DOHH2 (cell line): ENCODE data around the gene IPO8.

ENCODE experiments used
- H3F3A ChIP-seq: fragments of 200-600 bp; sonication (generic), shearing (Covaris generic); 2 replicates; pipeline ENCODE4 v1.6.0; 2016; ENCODE audit warnings: antibody characterized with exemption, mild to moderate bottlenecking; ENCODE audit not compliant: control insufficient read depth, insufficient read depth
- H3K27ac ChIP-seq: fragments of 200-600 bp; sonication (generic); 2 replicates; pipeline ENCODE4 v1.5.1; 2014; ENCODE audit warnings: low read depth, mild to moderate bottlenecking, low read length, moderate library complexity
- H3K27me3 ChIP-seq: fragments of 200-600 bp; sonication (generic); 2 replicates; pipeline ENCODE4 v1.6.1; 2014; ENCODE audit warnings: mild to moderate bottlenecking, low read length, mixed read lengths; ENCODE audit not compliant: control insufficient read depth
- H3K36me3 ChIP-seq: fragments of 200-600 bp; sonication (generic); 2 replicates; pipeline ENCODE4 v1.6.1; 2014; ENCODE audit warnings: mild to moderate bottlenecking, low read length, moderate library complexity, mixed read lengths; ENCODE audit not compliant: control insufficient read depth
- H3K4me1 ChIP-seq: fragments of 200-600 bp; sonication (generic); 2 replicates; pipeline ENCODE4 v1.6.1; 2014; ENCODE audit warnings: mild to moderate bottlenecking, low read length, mixed read lengths; ENCODE audit not compliant: control insufficient read depth
- H3K4me2 ChIP-seq: fragments of 200-600 bp; sonication (generic); 2 replicates; pipeline ENCODE4 v1.6.0; 2014; ENCODE audit warnings: mild to moderate bottlenecking, low read length, moderate library complexity
- H3K4me3 ChIP-seq: fragments of 200-600 bp; sonication (generic); 2 replicates; pipeline ENCODE4 v1.5.1; 2014; ENCODE audit warnings: mild to moderate bottlenecking, low read length, mixed read lengths
- H3K79me2 ChIP-seq: fragments of 200-600 bp; sonication (generic); 2 replicates; pipeline ENCODE4 v1.6.1; 2014; ENCODE audit warnings: mild to moderate bottlenecking, low read length, mixed read lengths; ENCODE audit not compliant: control insufficient read depth
- H3K9me2 ChIP-seq: fragments of 200-600 bp; sonication (generic); replicated peaks from 2 replicates; pipeline ENCODE4 v1.6.1; 2014; ENCODE audit warnings: mild to moderate bottlenecking, low read length, mixed read lengths; ENCODE audit not compliant: control insufficient read depth
- H3K9me3 ChIP-seq: fragments of 200-600 bp; sonication (generic); 2 replicates; pipeline ENCODE4 v1.6.1; 2014; ENCODE audit warnings: antibody characterized with exemption, low read length, mixed read lengths; ENCODE audit not compliant: control insufficient read depth, insufficient read depth
- H4K20me1 ChIP-seq: fragments of 200-600 bp; sonication (generic); 2 replicates; pipeline ENCODE4 v1.6.0; 2014; ENCODE audit warnings: low read depth, mild to moderate bottlenecking, antibody characterized with exemption, low read length, moderate library complexity; ENCODE audit not compliant: control insufficient read depth, insufficient read depth
- EZH2phosphoT487 ChIP-seq: fragments of 200-600 bp; sonication (generic); IDR thresholded peaks from 2 replicates; pipeline ENCODE4 v1.6.1; 2017; ENCODE audit warnings: borderline replicate concordance, mild to moderate bottlenecking, antibody characterized with exemption, low read length, moderate library complexity, mixed read lengths
- TF ChIP-seq, protein P1 (sequence below): fragments of 200-600 bp; sonication (generic); IDR thresholded peaks from one replicate; pipeline ENCODE4 v1.5.1; 2014; ENCODE audit warnings: antibody characterized with exemption, mild to moderate bottlenecking, low read depth, low read length; ENCODE audit not compliant: poor library complexity, severe bottlenecking

The IPO8 gene

GRCh38 chr12:30695199-30696102 lies at the start of gene IPO8:
IPO8 (minus strand) TSS chr12:30695869; CDS start chr12:30695647, 222 bp downstream.
- peak within 1 kb of the TSS; percentile 79 for H3K4me2 ChIP-seq
- peaks cover 50% of the 10 kb centered on the region for H3K79me2 ChIP-seq
- TF ChIP-seq, protein P1, sequence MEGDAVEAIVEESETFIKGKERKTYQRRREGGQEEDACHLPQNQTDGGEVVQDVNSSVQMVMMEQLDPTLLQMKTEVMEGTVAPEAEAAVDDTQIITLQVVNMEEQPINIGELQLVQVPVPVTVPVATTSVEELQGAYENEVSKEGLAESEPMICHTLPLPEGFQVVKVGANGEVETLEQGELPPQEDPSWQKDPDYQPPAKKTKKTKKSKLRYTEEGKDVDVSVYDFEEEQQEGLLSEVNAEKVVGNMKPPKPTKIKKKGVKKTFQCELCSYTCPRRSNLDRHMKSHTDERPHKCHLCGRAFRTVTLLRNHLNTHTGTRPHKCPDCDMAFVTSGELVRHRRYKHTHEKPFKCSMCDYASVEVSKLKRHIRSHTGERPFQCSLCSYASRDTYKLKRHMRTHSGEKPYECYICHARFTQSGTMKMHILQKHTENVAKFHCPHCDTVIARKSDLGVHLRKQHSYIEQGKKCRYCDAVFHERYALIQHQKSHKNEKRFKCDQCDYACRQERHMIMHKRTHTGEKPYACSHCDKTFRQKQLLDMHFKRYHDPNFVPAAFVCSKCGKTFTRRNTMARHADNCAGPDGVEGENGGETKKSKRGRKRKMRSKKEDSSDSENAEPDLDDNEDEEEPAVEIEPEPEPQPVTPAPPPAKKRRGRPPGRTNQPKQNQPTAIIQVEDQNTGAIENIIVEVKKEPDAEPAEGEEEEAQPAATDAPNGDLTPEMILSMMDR = peak; percentile 45
- no peak for TF ChIP-seq EZH2phosphoT487
- no peaks in the 10 kb centered on the region for H3K9me2 ChIP-seq
- H3K27ac ChIP-seq = peak within 1 kb of the TSS; percentile 28
- peaks cover 12% of the 10 kb centered on the region for H4K20me1 ChIP-seq
- H3K4me1 ChIP-seq = peaks cover 20% of the 10 kb centered on the region
- peak within 1 kb of the TSS; percentile 89 for H3K4me3 ChIP-seq
- H3F3A ChIP-seq = no peaks in the 10 kb centered on the region
- peaks cover 3% of the 10 kb centered on the region; the same call in 1 of the 2 replicates for H3K36me3 ChIP-seq
- no peaks in the 10 kb centered on the region for H3K9me3 ChIP-seq
- no peaks in the 10 kb centered on the region for H3K27me3 ChIP-seq

DNA sequence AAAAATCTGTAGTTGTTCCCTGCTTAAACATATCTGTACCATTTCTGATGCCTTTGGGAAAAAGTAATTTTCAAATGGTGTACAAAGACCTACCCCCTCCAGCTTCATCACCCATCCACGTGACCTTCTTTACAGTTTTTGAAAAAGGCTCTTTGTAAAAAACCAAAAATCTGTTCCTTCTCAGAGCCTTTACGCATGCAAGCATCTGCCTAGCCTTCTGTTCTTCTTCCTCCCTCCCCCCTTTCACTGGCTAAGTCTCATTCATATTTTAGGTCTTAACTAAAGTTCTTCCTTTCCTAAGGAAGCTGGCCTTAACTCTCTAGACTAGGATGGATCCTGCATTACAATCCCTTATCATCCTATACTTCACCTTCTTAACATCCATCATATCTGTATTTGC lies 48.7 kb upstream of the IPO8 start:
- Histone ChIP-seq H3K79me2 (no peaks in the 10 kb centered on the region), H4K20me1 (no peaks in the 10 kb centered on the region), H3K4me1 (no peaks in the 10 kb centered on the region), H3K27me3 (no peaks in the 10 kb centered on the region), H3K4me3 (no peak overlapping the region), H3F3A (no peaks in the 10 kb centered on the region), H3K36me3 (no peaks in the 10 kb centered on the region), H3K27ac (no peak overlapping the region), H3K4me2 (no peak overlapping the region), H3K9me2 (no peaks in the 10 kb centered on the region), H3K9me3 (no peaks in the 10 kb centered on the region)
- TF ChIP-seq, protein P1 = no peak
- no peak for TF ChIP-seq EZH2phosphoT487

DNA sequence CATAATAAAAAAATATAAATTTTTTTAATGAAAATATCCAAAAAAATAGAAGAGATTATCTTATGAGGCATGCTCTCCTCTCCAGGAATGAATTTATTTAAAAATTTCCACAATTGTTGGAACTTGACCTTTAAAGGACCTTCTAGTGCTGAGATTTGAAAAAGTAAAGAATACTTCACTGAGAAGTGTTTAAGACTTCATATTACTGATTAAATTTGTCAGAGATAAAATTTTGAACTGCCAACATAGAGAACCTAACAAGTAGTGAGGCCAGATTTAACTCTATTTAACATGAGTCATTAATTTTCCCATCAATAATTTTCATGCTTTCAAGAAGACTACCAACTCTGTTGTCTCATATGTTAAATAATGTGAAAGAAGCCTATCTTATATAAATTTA lies 44.6 kb upstream of the IPO8 start:
- Histone ChIP-seq H3K9me2 (no peaks in the 10 kb centered on the region), H3F3A (no peaks in the 10 kb centered on the region), H3K4me2 (no peak overlapping the region), H3K27me3 (no peaks in the 10 kb centered on the region), H3K9me3 (no peaks in the 10 kb centered on the region), H3K79me2 (no peaks in the 10 kb centered on the region), H3K4me3 (no peak overlapping the region), H4K20me1 (no peaks in the 10 kb centered on the region), H3K4me1 (no peaks in the 10 kb centered on the region), H3K36me3 (peaks cover 5% of the 10 kb centered on the region; the same call in 1 of the 2 replicates), H3K27ac (no peak overlapping the region)
- TF ChIP-seq, protein P1 = no peak
- no peak for TF ChIP-seq EZH2phosphoT487
